ENCODE measurements around the gene PI4KB.

DNA sequence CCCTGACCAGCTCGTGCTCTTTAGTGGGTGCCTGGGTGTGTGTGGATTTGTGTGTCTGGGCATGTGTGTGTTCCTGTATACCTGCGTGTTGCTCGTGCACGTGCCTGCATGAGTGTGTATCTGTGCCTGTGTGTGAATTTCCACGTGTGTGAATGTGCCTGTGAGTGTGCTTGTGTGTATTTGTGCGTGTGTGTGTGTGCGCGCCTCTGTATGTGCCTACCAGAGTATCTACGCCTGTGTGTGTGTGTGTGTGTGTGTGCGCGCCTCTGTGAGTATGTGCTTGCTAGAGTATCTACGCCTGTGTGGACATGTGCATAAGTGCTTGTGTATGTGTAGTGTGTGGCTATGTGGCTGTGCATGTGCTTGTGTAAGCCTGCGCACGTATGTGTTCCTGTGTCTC, 46.0 kb upstream of the PI4KB start:
- TF ChIP-seq REST (IDR thresholded peaks at IDR 0.05; ENCODE audit: unreplicated experiment): no peak
- no peak for TF ChIP-seq CTCF (conservative IDR thresholded peaks at IDR 0.05; ENCODE audit: low read depth in 2 of 2)
- TF ChIP-seq EZH2phosphoT487 (IDR thresholded peaks at IDR 0.05; ENCODE audit: unreplicated experiment): no peak
- TF ChIP-seq CREB1 (CRISPR knock-in tag; IDR thresholded peaks at IDR 0.05; ENCODE audit: low read depth): no peak
- TF ChIP-seq EZH2 (IDR thresholded peaks at IDR 0.05; ENCODE audit: low read depth, unreplicated experiment): no peak
- TF ChIP-seq POLR2AphosphoS5 (IDR thresholded peaks at IDR 0.05; ENCODE audit: low read depth): no peak
- TF ChIP-seq ZNF331 (CRISPR knock-in tag; IDR thresholded peaks at IDR 0.05; ENCODE audit: low read depth): no peak
- TF ChIP-seq JUNB (IDR thresholded peaks at IDR 0.05; ENCODE audit: unreplicated experiment): no peak
- no peak for TF ChIP-seq STAT1 (IDR thresholded peaks at IDR 0.05; ENCODE audit: unreplicated experiment)
- no peak for TF ChIP-seq NANOG (IDR thresholded peaks at IDR 0.05; ENCODE audit: borderline replicate concordance)
- TF ChIP-seq, protein P1, sequence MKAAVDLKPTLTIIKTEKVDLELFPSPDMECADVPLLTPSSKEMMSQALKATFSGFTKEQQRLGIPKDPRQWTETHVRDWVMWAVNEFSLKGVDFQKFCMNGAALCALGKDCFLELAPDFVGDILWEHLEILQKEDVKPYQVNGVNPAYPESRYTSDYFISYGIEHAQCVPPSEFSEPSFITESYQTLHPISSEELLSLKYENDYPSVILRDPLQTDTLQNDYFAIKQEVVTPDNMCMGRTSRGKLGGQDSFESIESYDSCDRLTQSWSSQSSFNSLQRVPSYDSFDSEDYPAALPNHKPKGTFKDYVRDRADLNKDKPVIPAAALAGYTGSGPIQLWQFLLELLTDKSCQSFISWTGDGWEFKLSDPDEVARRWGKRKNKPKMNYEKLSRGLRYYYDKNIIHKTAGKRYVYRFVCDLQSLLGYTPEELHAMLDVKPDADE (IDR thresholded peaks at IDR 0.05): no peak
